B cell (primary cell): ENCODE data around the gene TNRC6B. TPM values are rescaled to one million over a fixed set of nuclear protein-coding genes. Genes with fewer than 3 reads are reported as not detected.

Experiments
- ATAC-seq: fragments of 200-7000 bp; cut with Tn5 transposase; one replicate; pipeline ENCODE4 v1.10.0; 2021; ENCODE audit warnings: low read depth, mild to moderate bottlenecking, moderate number of reproducible peaks, moderate library complexity
- CTCF ChIA-PET: fragments of 350-600 bp; sonication (Branson Sonifier 250); formaldehyde crosslinking; loops from one replicate; lab custom pipeline; 2021; ENCODE audit warnings: antibody characterized with exemption, inconsistent platforms; lab: Charles Lee
- POLR2A ChIA-PET: fragments of 350-600 bp; sonication (Branson Sonifier 250); formaldehyde crosslinking; loops from one replicate; lab custom pipeline; 2021; ENCODE audit warnings: antibody characterized with exemption; lab: Charles Lee
- DNase-seq: peaks from one replicate; pipeline ENCODE4 v3.0.0; 2013
- H2AFZ ChIP-seq: 2 replicates; pipeline ENCODE4 v1.6.1; 2012; ENCODE audit warnings: mild to moderate bottlenecking, low read depth, low read length; ENCODE audit not compliant: insufficient read depth, poor library complexity, severe bottlenecking
- H3K27ac ChIP-seq, 2 donors: 1 replicate in 1 of 2; 2 replicates in 1 of 2; pipeline ENCODE4 v1.5.1; 2012 to 2013; ENCODE audit warnings: low read length in 2 of 2, mild to moderate bottlenecking in 2 of 2, moderate library complexity in 1 of 2
- H3K27me3 ChIP-seq, 4 experiments: fragments of 200-600 bp in 1 of 4; sonication (generic) in 1 of 4; replicated peaks in 1 of 4; 1 replicate in 2 of 4; 2 replicates in 2 of 4; pipeline versions ENCODE4 v1.6.1 to v1.7.0; 2013 to 2016; ENCODE audit warnings: low read length in 3 of 4, mild to moderate bottlenecking in 2 of 4, mixed read lengths in 1 of 4, moderate library complexity in 1 of 4; ENCODE audit not compliant: insufficient read depth in 4 of 4, control insufficient read depth in 3 of 4; ENCODE audit errors: control extremely low read depth in 1 of 4
- H3K36me3 ChIP-seq, 2 experiments: replicated peaks in 1 of 2; 1 replicate in 1 of 2; 2 replicates in 1 of 2; pipeline versions ENCODE4 v1.6.1 to v1.7.1; 2013; ENCODE audit warnings: low read length in 1 of 2; ENCODE audit not compliant: insufficient read depth in 2 of 2, control insufficient read depth in 1 of 2; ENCODE audit errors: control extremely low read depth in 1 of 2, extremely low read depth in 1 of 2
- H3K4me1 ChIP-seq, 2 donors: fragments of 200-600 bp in 1 of 2; sonication (generic) in 1 of 2; 1 replicate in 1 of 2; 2 replicates in 1 of 2; pipeline versions ENCODE4 v1.5.1 to v1.6.1; 2013 to 2017; ENCODE audit warnings: low read length in 2 of 2; ENCODE audit not compliant: control insufficient read depth in 2 of 2, insufficient read depth in 2 of 2
- H3K4me2 ChIP-seq: replicated peaks from 2 replicates; pipeline ENCODE3; 2012; ENCODE audit warnings: mild to moderate bottlenecking, low read depth, low read length; ENCODE audit not compliant: poor library complexity, severe bottlenecking
- H3K4me3 ChIP-seq, 5 experiments: fragments of 200-600 bp in 1 of 5; sonication (generic) in 1 of 5; 1 replicate in 3 of 5; 2 replicates in 2 of 5; pipeline versions ENCODE4 v1.5.1 to v1.7.0; 2011 to 2016; ENCODE audit warnings: low read length in 4 of 5, mild to moderate bottlenecking in 4 of 5, low read depth in 2 of 5, control low read depth in 1 of 5, moderate library complexity in 1 of 5; ENCODE audit not compliant: insufficient read depth in 1 of 5; ENCODE audit errors: control extremely low read depth in 1 of 5, extremely low read depth in 1 of 5
- H3K79me2 ChIP-seq: fragments of 200-600 bp; sonication (generic); one replicate; pipeline ENCODE4 v1.6.0; 2016; ENCODE audit warnings: low read length; ENCODE audit not compliant: control insufficient read depth, insufficient read depth
- H3K9ac ChIP-seq: fragments of 200-600 bp; sonication (generic); 2 replicates; pipeline ENCODE4 v1.6.1; 2017; ENCODE audit warnings: mild to moderate bottlenecking, low read length, moderate library complexity
- H3K9me3 ChIP-seq, 3 donors: one replicate each; pipeline versions ENCODE4 v1.6.1 to v1.7.1; 2013; ENCODE audit warnings: low read length in 2 of 3; ENCODE audit not compliant: control insufficient read depth in 2 of 3, insufficient read depth in 1 of 3; ENCODE audit errors: control extremely low read depth in 1 of 3
- H4K20me1 ChIP-seq: 2 replicates; pipeline ENCODE4 v1.6.0; 2012; ENCODE audit warnings: mild to moderate bottlenecking, low read length; ENCODE audit not compliant: insufficient read depth, control insufficient read depth, poor library complexity, severe bottlenecking
- H3K27ac Mint-ChIP-seq: one replicate; pipeline ENCODE4 v1.8.0; 2021; ENCODE audit warnings: mixed read lengths
- H3K27me3 Mint-ChIP-seq: one replicate; pipeline ENCODE4 v1.8.0; 2021; ENCODE audit warnings: mixed read lengths
- H3K4me1 Mint-ChIP-seq: one replicate; pipeline ENCODE4 v1.8.0; 2021; ENCODE audit warnings: mixed read lengths
- H3K4me3 Mint-ChIP-seq: one replicate; pipeline ENCODE4 v1.8.0; 2021; ENCODE audit warnings: mixed read lengths
- H3K9me3 Mint-ChIP-seq: one replicate; pipeline ENCODE4 v1.8.0; 2022; ENCODE audit warnings: mixed read lengths; ENCODE audit not compliant: insufficient read depth
- EZH2 ChIP-seq: IDR thresholded peaks from 2 replicates; pipeline ENCODE4 v1.6.1; 2012; ENCODE audit warnings: borderline replicate concordance, low read depth, mild to moderate bottlenecking, moderate library complexity, low read length; ENCODE audit not compliant: insufficient read depth, poor library complexity, severe bottlenecking
- WGBS: methylation state at CpG from one replicate; pipeline ENCODE4 v1.1.5; 2013; ENCODE audit warnings: missing lambda C conversion rate; ENCODE audit not compliant: insufficient coverage; 5-methylcytosine and 5-hydroxymethylcytosine counted together
- intact Hi-C: fragments of 100-400 bp; cut with micrococcal nuclease; formaldehyde crosslinking; loops from one replicate; pipeline ENCODE4 v1.10.0; 2022
- polyA plus RNA-seq: library from polyadenylated mRNA; depleted of rRNA; stranded (reverse); fragments of >200 nt; gene quantifications from 2 replicates; pipeline ENCODE4 v1.2.3, GENCODE V29; 2012
- total RNA-seq, 2 donors: library from RNA; stranded (reverse); fragments of 120-200 nt in 1 of 2; gene quantifications; 1 replicate in 1 of 2; 2 replicates in 1 of 2; pipeline versions ENCODE4 v1.2.3 to v1.2.4, GENCODE V29; 2013 to 2022
- TF ChIP-seq, protein P1 (sequence below): fragments of 200-600 bp; IDR thresholded peaks from one replicate; pipeline ENCODE4 v1.8.0; 2022; ENCODE audit warnings: antibody characterized with exemption, mild to moderate bottlenecking

The TNRC6B gene
- total and polyA plus RNA-seq, 2 donors (not counting 1 experiment from before 2014, with no cell fraction given), result 28.8 to 210 TPM

DNA sequence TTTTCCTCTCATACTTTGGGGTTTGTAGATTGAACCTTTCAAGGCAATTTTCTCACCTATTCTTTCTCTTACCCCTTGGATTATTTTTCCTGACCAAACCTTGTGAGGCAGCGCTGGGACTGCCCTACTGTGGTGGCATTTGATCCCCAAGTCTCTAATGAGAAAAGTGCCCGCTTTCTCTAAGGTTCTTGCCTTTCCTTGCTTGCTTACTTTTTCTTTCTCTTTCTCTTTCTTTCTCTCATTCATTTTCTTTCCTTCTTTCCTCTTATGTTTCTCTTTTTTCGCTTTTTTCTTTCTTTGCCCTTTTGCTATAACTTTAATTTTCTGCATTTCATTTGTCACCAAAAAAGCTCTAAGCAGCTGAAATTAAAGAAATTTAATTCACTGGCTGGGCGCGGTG, 127.9 kb downstream of the TNRC6B start:
- CTCF ChIA-PET, result no interaction called here
- Mint-ChIP-seq H3K27ac (no peak overlapping the region), H3K9me3 (no peaks in the 10 kb centered on the region), H3K27me3 (no peaks in the 10 kb centered on the region), H3K4me3 (no peak overlapping the region), H3K4me1 (no peaks in the 10 kb centered on the region)
- Histone ChIP-seq H2AFZ (no peak overlapping the region), H3K27ac (no peak overlapping the region), H3K36me3 (peaks cover 5 to 83% of the 10 kb centered on the region in 2 experiments), H4K20me1 (peaks cover 7% of the 10 kb centered on the region), H3K27me3 (no peaks in the 10 kb centered on the region), H3K4me3 (no peak overlapping the region), H3K79me2 (peaks cover 10% of the 10 kb centered on the region), H3K4me1 (no peaks in the 10 kb centered on the region), H3K9me3 (no peaks in the 10 kb centered on the region), H3K4me2 (no peak overlapping the region), H3K9ac (no peak overlapping the region)
- WGBS, result 94% methylated on average over 5 of the region's 5 CpGs
- ATAC-seq (no peak), DNase-seq (no peak)
- POLR2A ChIA-PET, result no interaction called here
- intact Hi-C loops, result no loop called here
- TF ChIP-seq, protein P1, sequence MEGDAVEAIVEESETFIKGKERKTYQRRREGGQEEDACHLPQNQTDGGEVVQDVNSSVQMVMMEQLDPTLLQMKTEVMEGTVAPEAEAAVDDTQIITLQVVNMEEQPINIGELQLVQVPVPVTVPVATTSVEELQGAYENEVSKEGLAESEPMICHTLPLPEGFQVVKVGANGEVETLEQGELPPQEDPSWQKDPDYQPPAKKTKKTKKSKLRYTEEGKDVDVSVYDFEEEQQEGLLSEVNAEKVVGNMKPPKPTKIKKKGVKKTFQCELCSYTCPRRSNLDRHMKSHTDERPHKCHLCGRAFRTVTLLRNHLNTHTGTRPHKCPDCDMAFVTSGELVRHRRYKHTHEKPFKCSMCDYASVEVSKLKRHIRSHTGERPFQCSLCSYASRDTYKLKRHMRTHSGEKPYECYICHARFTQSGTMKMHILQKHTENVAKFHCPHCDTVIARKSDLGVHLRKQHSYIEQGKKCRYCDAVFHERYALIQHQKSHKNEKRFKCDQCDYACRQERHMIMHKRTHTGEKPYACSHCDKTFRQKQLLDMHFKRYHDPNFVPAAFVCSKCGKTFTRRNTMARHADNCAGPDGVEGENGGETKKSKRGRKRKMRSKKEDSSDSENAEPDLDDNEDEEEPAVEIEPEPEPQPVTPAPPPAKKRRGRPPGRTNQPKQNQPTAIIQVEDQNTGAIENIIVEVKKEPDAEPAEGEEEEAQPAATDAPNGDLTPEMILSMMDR, result no peak
- no peak for TF ChIP-seq EZH2

DNA sequence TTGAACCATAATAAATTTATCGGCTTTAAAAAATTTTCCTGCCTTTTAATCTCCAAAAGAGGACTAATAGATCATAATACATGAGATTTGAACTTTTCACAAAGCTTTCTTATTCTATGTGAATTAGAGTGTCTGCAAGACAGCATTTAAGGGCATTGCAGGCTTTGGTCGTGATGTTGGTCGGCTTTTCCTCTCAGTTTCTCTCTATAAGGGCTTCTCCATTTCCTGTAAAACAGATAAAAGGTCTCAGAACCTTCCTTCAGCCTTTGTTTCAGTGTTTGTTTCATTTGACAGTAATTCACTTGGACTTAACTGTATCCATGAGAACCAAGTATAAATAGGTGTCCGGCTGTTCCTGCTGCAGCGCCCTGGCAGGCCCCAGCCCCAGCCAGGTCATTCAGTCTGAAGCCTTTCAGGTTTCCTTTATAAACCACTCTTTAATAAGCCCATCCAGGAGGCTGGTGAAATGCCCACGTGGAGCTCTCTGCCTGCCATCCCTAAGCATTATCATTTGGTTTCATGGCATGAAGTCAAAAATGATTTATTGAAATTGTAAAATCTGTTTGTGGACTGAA, 131.4 kb downstream of the TNRC6B start:
- H3K9ac ChIP-seq, result no peak overlapping the region
- intact Hi-C loops, result no loop called here
- H3K4me3 ChIP-seq, result no peak overlapping the region
- no peaks in the 10 kb centered on the region for H3K9me3 ChIP-seq
- H3K27me3 ChIP-seq, result no peaks in the 10 kb centered on the region
- no peak for ATAC-seq
- H2AFZ ChIP-seq, result no peak overlapping the region
- H4K20me1 ChIP-seq, result peaks cover 8% of the 10 kb centered on the region
- peaks cover 7% of the 10 kb centered on the region for H3K79me2 ChIP-seq
- no peaks in the 10 kb centered on the region for H3K4me1 ChIP-seq
- no peak overlapping the region for H3K4me3 Mint-ChIP-seq
- H3K27ac Mint-ChIP-seq, result no peak overlapping the region
- WGBS, result 94% methylated on average over 2 of the region's 6 CpGs
- H3K4me1 Mint-ChIP-seq, result no peaks in the 10 kb centered on the region
- H3K27ac ChIP-seq, result no peak overlapping the region
- DNase-seq, result no peak
- ChIA-PET POLR2A (interaction anchor here (0.6 kb wide), 1 partner anchor 57 kb away, joined by 3 read pairs; no protein-coding TSS in a partner anchor), CTCF (interaction anchor here (0.5 to 1.1 kb wide), 2 partner anchors 39 to 632 kb away, joined by 3 read pairs; no protein-coding TSS in a partner anchor)
- no peak overlapping the region for H3K4me2 ChIP-seq
- H3K27me3 Mint-ChIP-seq, result no peaks in the 10 kb centered on the region
- peaks cover 20 to 81% of the 10 kb centered on the region in 2 experiments for H3K36me3 ChIP-seq
- H3K9me3 Mint-ChIP-seq, result no peaks in the 10 kb centered on the region
- no peak for TF ChIP-seq EZH2
